PFSK-1 (cell line): Measurements from ENCODE around the gene SYT10.

Experiments
- FOXP2 ChIP-seq: optimal IDR thresholded peaks from 2 replicates; pipeline ENCODE3; 2011; ENCODE audit warnings: borderline replicate concordance, control low read depth, inconsistent platforms; ENCODE audit not compliant: insufficient read depth; ENCODE audit errors: extremely low read length, extremely low read depth
- POLR2AphosphoS5 ChIP-seq: IDR thresholded peaks from 2 replicates; pipeline ENCODE4 v1.6.1; 2012; ENCODE audit warnings: low read depth, mild to moderate bottlenecking, control low read depth, low read length, moderate library complexity
- REST ChIP-seq, 2 experiments: IDR thresholded peaks; 2 replicates each; pipeline versions ENCODE4 v1.6.1 to v1.8.0; 2011 to 2012; ENCODE audit warnings: low read depth in 2 of 2, low read length in 2 of 2, control low read depth in 1 of 2, inconsistent platforms in 1 of 2, mild to moderate bottlenecking in 1 of 2, moderate library complexity in 1 of 2; ENCODE audit not compliant: insufficient read depth in 1 of 2
- SIN3A ChIP-seq: IDR thresholded peaks from 2 replicates; pipeline ENCODE4 v1.6.1; 2012; ENCODE audit warnings: mild to moderate bottlenecking, low read length, moderate library complexity, borderline replicate concordance; ENCODE audit not compliant: insufficient read depth
- TAF1 ChIP-seq: IDR thresholded peaks from 2 replicates; pipeline ENCODE4 v1.6.1; 2012; ENCODE audit warnings: low read length, control low read depth, borderline replicate concordance; ENCODE audit not compliant: insufficient read depth

- no peak for TF ChIP-seq REST (IDR thresholded peaks at IDR 0.05; ENCODE audit: insufficient read depth in 1 of 2, low read depth in 2 of 2, low read length in 2 of 2)
- TF ChIP-seq TAF1, result no peak
- no peak for TF ChIP-seq POLR2AphosphoS5
- TF ChIP-seq SIN3A, result no peak
- TF ChIP-seq FOXP2, result no peak
These were observed 69.3 kb downstream of the SYT10 start for GRCh38 chr12:33370318-33370717.
